HepG2 (cell line): Measurements from ENCODE around the gene MOCS1. TPM values are rescaled to one million over a fixed set of nuclear protein-coding genes. Genes with fewer than 3 reads are reported as not detected.

Experiments used
- ATAC-seq: fragments of 200-7000 bp; cut with Tn5 transposase; 3 replicates; pipeline ENCODE4 v1.9.1; 2020; ENCODE audit warnings: mild to moderate bottlenecking, moderate library complexity
- BruUV-seq: library from RNA; stranded (reverse); fragments of 400-500 nt; replicated peaks from 2 replicates; lab custom pipeline; 2021; lab: Mats Ljungman, UMichigan
- CTCF ChIA-PET: fragments of 300-600 bp; formaldehyde crosslinking; extraction: SDS; loops from one replicate; lab custom pipeline; 2021; ENCODE audit warnings: low total read pairs, inconsistent platforms, low intra/inter-chr PET ratio; lab: Yijun Ruan, JAX
- POLR2A ChIA-PET: fragments of 350-600 bp; sonication (Branson Sonifier 250); formaldehyde crosslinking; loops from one replicate; lab custom pipeline; 2020; ENCODE audit warnings: antibody characterized with exemption, inconsistent platforms; lab: Yijun Ruan, JAX
- DNase-seq: peaks from one replicate; pipeline ENCODE4 v3.0.0-alpha.2; 2015; ENCODE audit warnings: low spot score
- FAIRE-seq: peaks from 3 replicates; lab custom pipeline; 2011; peaks lifted over from hg19 to GRCh38; lab: Jason Lieb, UNC
- H2AFZ ChIP-seq: one replicate; pipeline ENCODE4 v1.6.1; 2011; ENCODE audit warnings: low read length, inconsistent platforms
- H3K27ac ChIP-seq: fragments of 300-600 bp; 3 replicates; pipeline ENCODE4 v1.8.0; 2011; ENCODE audit warnings: mixed run types, mild to moderate bottlenecking, mixed read lengths, low read length, inconsistent platforms; ENCODE audit not compliant: insufficient read depth; ENCODE audit errors: extremely low read length
- H3K27me3 ChIP-seq, 2 experiments: fragments of 200-600 bp in 1 of 2; 2 replicates in 1 of 2; 3 replicates in 1 of 2; pipeline versions ENCODE4 v1.6.0 to v1.8.0; 2011; ENCODE audit warnings: low read length in 2 of 2, mild to moderate bottlenecking in 2 of 2, moderate library complexity in 2 of 2, inconsistent platforms in 1 of 2; ENCODE audit not compliant: insufficient read depth in 2 of 2, control insufficient read depth in 1 of 2
- H3K36me3 ChIP-seq, 2 experiments: fragments of 200-600 bp in 1 of 2; replicated peaks in 1 of 2; 2 replicates in 1 of 2; 3 replicates in 1 of 2; pipeline versions ENCODE4 v1.5.1 to v1.8.0; 2011; ENCODE audit warnings: low read length in 2 of 2, inconsistent platforms in 1 of 2; ENCODE audit not compliant: insufficient read depth in 2 of 2, control insufficient read depth in 1 of 2
- H3K4me1 ChIP-seq: 2 replicates; pipeline ENCODE4 v1.5.1; 2012; ENCODE audit warnings: low read length, inconsistent platforms; ENCODE audit not compliant: insufficient read depth
- H3K4me2 ChIP-seq: 2 replicates; pipeline ENCODE4 v1.6.0; 2011; ENCODE audit warnings: low read depth, low read length, inconsistent platforms
- H3K4me3 ChIP-seq, 3 experiments: fragments of 200-600 bp in 1 of 3; sonication (generic), shearing (Covaris generic) in 1 of 3; replicated peaks in 1 of 3; 2 replicates each; pipeline ENCODE4 v1.5.1; 2011 to 2016; ENCODE audit warnings: low read length in 3 of 3, inconsistent platforms in 2 of 3, low read depth in 2 of 3, mild to moderate bottlenecking in 2 of 3, control low read depth in 1 of 3, mixed read lengths in 1 of 3; ENCODE audit not compliant: insufficient read depth in 1 of 3
- H3K79me2 ChIP-seq: one replicate; pipeline ENCODE4 v1.6.1; 2011; ENCODE audit warnings: low read length, inconsistent platforms; ENCODE audit not compliant: insufficient read depth
- H3K9ac ChIP-seq: 2 replicates; pipeline ENCODE4 v1.6.0; 2011; ENCODE audit warnings: mild to moderate bottlenecking, low read depth, low read length, inconsistent platforms; ENCODE audit not compliant: insufficient read depth
- H3K9me3 ChIP-seq: 2 replicates; pipeline ENCODE4 v1.5.1; 2012; ENCODE audit warnings: mild to moderate bottlenecking, low read length
- H4K20me1 ChIP-seq: 2 replicates; pipeline ENCODE4 v1.6.0; 2011; ENCODE audit warnings: inconsistent platforms, mild to moderate bottlenecking, low read length, moderate library complexity; ENCODE audit not compliant: insufficient read depth
- HHEX ChIP-seq: IDR thresholded peaks from 2 replicates; pipeline ENCODE4 v1.6.1; 2016; ENCODE audit warnings: control low read depth
- HMG20B ChIP-seq: conservative IDR thresholded peaks from 2 replicates; pipeline ENCODE4 v1.6.1; 2016; ENCODE audit warnings: missing genetic modification reagents, missing compliant biosample characterization
- HNF4A ChIP-seq: sonication (generic); formaldehyde crosslinking; IDR thresholded peaks from 2 replicates; pipeline ENCODE4 v1.4.0; 2020; ENCODE audit warnings: missing genetic modification reagents
- PHF5A ChIP-seq: IDR thresholded peaks from one replicate; pipeline ENCODE4 v1.6.1; 2018; ENCODE audit warnings: low read depth, missing genetic modification reagents; ENCODE audit not compliant: unreplicated experiment
- POLR2A ChIP-seq, 2 experiments: IDR thresholded peaks; 2 replicates each; pipeline ENCODE4 v1.6.1; 2011; ENCODE audit warnings: low read depth in 2 of 2, low read length in 2 of 2, mild to moderate bottlenecking in 1 of 2, moderate library complexity in 1 of 2; ENCODE audit not compliant: insufficient read depth in 1 of 2
- SNRNP70 ChIP-seq: fragments of 200-400 bp; formaldehyde crosslinking; IDR thresholded peaks from 2 replicates; pipeline ENCODE4 v1.6.1; 2017; ENCODE audit warnings: mild to moderate bottlenecking, low read depth, low read length, moderate library complexity
- YY1 ChIP-seq: IDR thresholded peaks from 2 replicates; pipeline ENCODE4 v1.6.1; 2011; ENCODE audit warnings: low read length, low read depth, moderate library complexity, mild to moderate bottlenecking; ENCODE audit not compliant: insufficient read depth, insufficient replicate concordance
- ZBTB7B ChIP-seq: sonication (generic); formaldehyde crosslinking; IDR thresholded peaks from 2 replicates; pipeline ENCODE4 v1.4.0; 2020; ENCODE audit warnings: missing genetic modification reagents
- ZNF552 ChIP-seq: sonication (generic); formaldehyde crosslinking; IDR thresholded peaks from 2 replicates; pipeline ENCODE4 v1.9.0; 2022; ENCODE audit warnings: missing genetic modification reagents, mild to moderate bottlenecking, borderline replicate concordance
- ZNF577 ChIP-seq: sonication (generic); formaldehyde crosslinking; IDR thresholded peaks from 2 replicates; pipeline ENCODE4 v1.4.0; 2020; ENCODE audit warnings: mild to moderate bottlenecking, low read depth, missing genetic modification reagents, borderline replicate concordance
- WGBS: methylation state at CpG from one replicate; pipeline ENCODE4 v1.1.6; 2017; ENCODE audit warnings: low lambda C conversion rate; 5-methylcytosine and 5-hydroxymethylcytosine counted together
- in situ Hi-C: cut with HindIII; loops from 2 replicates; pipeline ENCODE4 v1.10.0; 2017; ENCODE audit warnings: low pct_unique_long_range_greater_than_20kb; ENCODE audit not compliant: extremely low pct_ligation_motif_present
- intact Hi-C: fragments of 100-400 bp; cut with micrococcal nuclease; formaldehyde crosslinking; loops from one replicate; pipeline ENCODE4 v1.10.0; 2022; ENCODE audit not compliant: unreplicated experiment
- polyA plus RNA-seq, 8 experiments: library from polyadenylated mRNA; depleted of rRNA in 3 of 8; stranded (reverse) in 7 of 8; unstranded in 1 of 8; fragments of >200 nt; fragmentation: Illumina TruSeq in 4 of 8; extraction: Trizol in 4 of 8; gene quantifications; 2 replicates each; pipeline versions ENCODE4 v1.2.1 to v1.2.3, GENCODE V29; 2011 to 2016; ENCODE audit warnings: low read depth in 4 of 8, missing spikeins in 1 of 8, mixed read lengths in 1 of 8; ENCODE audit not compliant: insufficient read depth in 1 of 8
- total RNA-seq, 5 experiments: library from RNA; depleted of rRNA; stranded (reverse); fragments of >200 nt; fragmentation: Illumina TruSeq; extraction: Trizol; gene quantifications; 2 replicates each; pipeline ENCODE4 v1.2.3, GENCODE V29; 2016; ENCODE audit warnings: low read depth in 1 of 5
- TF ChIP-seq, protein P1 (sequence below): sonication (generic); formaldehyde crosslinking; IDR thresholded peaks from 2 replicates; pipeline ENCODE4 v1.5.0; 2020; ENCODE audit warnings: missing genetic modification reagents
- TF ChIP-seq, protein P2 (sequence below): sonication (generic); formaldehyde crosslinking; IDR thresholded peaks from 2 replicates; pipeline ENCODE4 v1.4.0; 2020; ENCODE audit warnings: missing genetic modification reagents

Gene MOCS1
- total and polyA plus RNA-seq, 2 of the 13 experiments (the other 11 are each of a cell fraction or from before 2014, with no cell fraction given), result 5.3 to 11.7 TPM

DNA sequence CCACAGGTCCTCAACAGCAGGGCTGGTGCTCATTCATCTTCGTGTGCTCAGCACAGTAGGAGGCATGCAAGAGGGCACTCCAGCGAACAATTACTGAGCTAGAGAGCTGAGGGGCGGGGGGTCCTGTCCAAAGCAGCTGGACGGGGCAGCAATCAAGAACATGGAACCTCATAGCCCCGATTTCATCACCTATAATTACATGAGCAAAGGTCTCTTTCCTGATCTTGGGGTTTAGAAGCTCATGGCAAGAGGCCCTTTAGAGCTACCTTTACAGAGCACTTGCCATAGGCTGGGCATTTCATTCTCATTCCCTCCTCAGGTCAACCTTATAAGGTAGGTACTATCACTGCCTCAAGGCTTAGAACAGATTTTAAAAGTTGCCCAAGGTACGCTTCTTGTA, 10.4 kb downstream of the MOCS1 start (continued):
- TF ChIP-seq, protein P1, sequence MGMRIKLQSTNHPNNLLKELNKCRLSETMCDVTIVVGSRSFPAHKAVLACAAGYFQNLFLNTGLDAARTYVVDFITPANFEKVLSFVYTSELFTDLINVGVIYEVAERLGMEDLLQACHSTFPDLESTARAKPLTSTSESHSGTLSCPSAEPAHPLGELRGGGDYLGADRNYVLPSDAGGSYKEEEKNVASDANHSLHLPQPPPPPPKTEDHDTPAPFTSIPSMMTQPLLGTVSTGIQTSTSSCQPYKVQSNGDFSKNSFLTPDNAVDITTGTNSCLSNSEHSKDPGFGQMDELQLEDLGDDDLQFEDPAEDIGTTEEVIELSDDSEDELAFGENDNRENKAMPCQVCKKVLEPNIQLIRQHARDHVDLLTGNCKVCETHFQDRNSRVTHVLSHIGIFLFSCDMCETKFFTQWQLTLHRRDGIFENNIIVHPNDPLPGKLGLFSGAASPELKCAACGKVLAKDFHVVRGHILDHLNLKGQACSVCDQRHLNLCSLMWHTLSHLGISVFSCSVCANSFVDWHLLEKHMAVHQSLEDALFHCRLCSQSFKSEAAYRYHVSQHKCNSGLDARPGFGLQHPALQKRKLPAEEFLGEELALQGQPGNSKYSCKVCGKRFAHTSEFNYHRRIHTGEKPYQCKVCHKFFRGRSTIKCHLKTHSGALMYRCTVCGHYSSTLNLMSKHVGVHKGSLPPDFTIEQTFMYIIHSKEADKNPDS (CRISPR knock-in tag), result no peak
- TF ChIP-seq SNRNP70, result no peak
- no peak for TF ChIP-seq ZBTB7B (CRISPR knock-in tag)

DNA sequence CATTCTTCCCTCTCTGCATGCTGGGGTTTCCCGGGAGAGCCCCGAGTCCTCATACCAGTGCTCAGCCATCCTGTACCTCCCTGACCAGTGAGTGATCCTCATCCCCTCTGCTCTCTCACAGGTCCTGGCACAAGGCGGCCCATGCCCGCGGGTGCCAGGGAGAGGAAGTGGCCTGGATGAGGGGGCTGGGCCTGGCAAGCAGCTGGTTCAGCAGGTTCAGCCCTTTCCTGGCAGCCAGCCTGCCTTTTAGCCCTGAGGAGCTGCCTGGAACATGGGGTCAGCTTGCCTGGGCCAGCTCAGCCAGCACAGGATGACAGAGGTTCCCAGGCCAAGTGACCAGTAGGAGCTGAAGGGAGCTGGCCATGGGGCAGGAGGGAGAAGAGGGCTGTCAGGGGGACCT, 10.9 kb downstream of the MOCS1 start:
- no peaks in the 10 kb centered on the region for H3K9me3 ChIP-seq
- peaks cover 2% of the 10 kb centered on the region; the same call in 1 of the 2 replicates for H3K4me1 ChIP-seq
- H3K9ac ChIP-seq, result no peak overlapping the region
- H3K36me3 ChIP-seq, result peaks cover 7 to 10% of the 10 kb centered on the region in 2 experiments; a peak in 3 of 5 replicates
- intact Hi-C loops (no loop called here), in situ Hi-C loops (no loop called here)
- no peaks in the 10 kb centered on the region for H4K20me1 ChIP-seq
- H3K27ac ChIP-seq, result no peak overlapping the region
- no peak for FAIRE-seq
- no peak for ATAC-seq
- ChIA-PET POLR2A (interaction anchor here (2.3 kb wide), 1 partner anchor 11 kb away, joined by 7 read pairs; the partner anchor contains the start of gene MOCS1), CTCF (no interaction called here)
- TF ChIP-seq ZNF577 (no peak), HNF4A (CRISPR knock-in tag) (no peak), PHF5A (no peak), HMG20B (CRISPR knock-in tag) (no peak), YY1 (no peak), POLR2A (IDR thresholded peaks at IDR 0.05; ENCODE audit: insufficient read depth in 1 of 2, low read depth in 2 of 2, low read length in 2 of 2) (no peak), HHEX (CRISPR knock-in tag) (no peak), ZNF552 (CRISPR knock-in tag) (no peak)
- TF ChIP-seq, protein P2, sequence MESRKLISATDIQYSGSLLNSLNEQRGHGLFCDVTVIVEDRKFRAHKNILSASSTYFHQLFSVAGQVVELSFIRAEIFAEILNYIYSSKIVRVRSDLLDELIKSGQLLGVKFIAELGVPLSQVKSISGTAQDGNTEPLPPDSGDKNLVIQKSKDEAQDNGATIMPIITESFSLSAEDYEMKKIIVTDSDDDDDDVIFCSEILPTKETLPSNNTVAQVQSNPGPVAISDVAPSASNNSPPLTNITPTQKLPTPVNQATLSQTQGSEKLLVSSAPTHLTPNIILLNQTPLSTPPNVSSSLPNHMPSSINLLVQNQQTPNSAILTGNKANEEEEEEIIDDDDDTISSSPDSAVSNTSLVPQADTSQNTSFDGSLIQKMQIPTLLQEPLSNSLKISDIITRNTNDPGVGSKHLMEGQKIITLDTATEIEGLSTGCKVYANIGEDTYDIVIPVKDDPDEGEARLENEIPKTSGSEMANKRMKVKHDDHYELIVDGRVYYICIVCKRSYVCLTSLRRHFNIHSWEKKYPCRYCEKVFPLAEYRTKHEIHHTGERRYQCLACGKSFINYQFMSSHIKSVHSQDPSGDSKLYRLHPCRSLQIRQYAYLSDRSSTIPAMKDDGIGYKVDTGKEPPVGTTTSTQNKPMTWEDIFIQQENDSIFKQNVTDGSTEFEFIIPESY (CRISPR knock-in tag), result no peak
- no peaks in the 10 kb centered on the region for H3K27me3 ChIP-seq
- H3K79me2 ChIP-seq, result no peaks in the 10 kb centered on the region
- WGBS, result 100% methylated on average over 2 of the region's 5 CpGs
- no peak overlapping the region for H2AFZ ChIP-seq
- no peak for DNase-seq
- H3K4me3 ChIP-seq, result no peak overlapping the region
- no peak overlapping the region for H3K4me2 ChIP-seq
- no TSS peak for BruUV-seq
